Thyroid gland (tissue), 4 donors: ENCODE data around the gene FGF2. TPM values are rescaled to one million over a fixed set of nuclear protein-coding genes. Genes with fewer than 3 reads are reported as not detected.
"Not testable (repeated sequence)": the region's sequence is repeated elsewhere in the genome, so short reads cannot be mapped to it uniquely, and the experiment has no call there.

Experiments used
- DNase-seq, 2 donors: peaks; one replicate each; pipeline ENCODE4 v3.0.0-alpha.2; 2019
- H3K27ac ChIP-seq, 3 donors: fragments of 200-600 bp; sonication (generic); 1 replicate in 2 of 3; 2 replicates in 1 of 3; pipeline ENCODE4 v1.5.1; 2016 to 2019; ENCODE audit warnings: mild to moderate bottlenecking in 1 of 3, moderate library complexity in 1 of 3
- H3K27me3 ChIP-seq: fragments of 200-600 bp; sonication (generic); one replicate; pipeline ENCODE4 v1.5.1; 2019
- H3K36me3 ChIP-seq, 2 donors: fragments of 200-600 bp; sonication (generic); one replicate each; pipeline ENCODE4 v1.5.1; 2016 to 2019
- H3K4me1 ChIP-seq, 2 donors: fragments of 200-600 bp; sonication (generic); one replicate each; pipeline ENCODE4 v1.5.1; 2017 to 2019
- H3K4me3 ChIP-seq, 3 donors: fragments of 200-600 bp; sonication (generic); replicated peaks in 1 of 3; 1 replicate in 2 of 3; 2 replicates in 1 of 3; pipeline ENCODE4 v1.5.1; 2016; ENCODE audit warnings: mild to moderate bottlenecking in 1 of 3
- H3K9me3 ChIP-seq: fragments of 200-600 bp; sonication (generic); one replicate; pipeline ENCODE4 v1.5.1; 2017
- POLR2A ChIP-seq, 2 donors: fragments of 450-650 bp; IDR thresholded peaks; one replicate each; pipeline ENCODE4 v1.6.1; 2017; ENCODE audit warnings: antibody characterized with exemption in 2 of 2, mild to moderate bottlenecking in 2 of 2, moderate library complexity in 1 of 2
- WGBS, 2 donors: methylation state at CpG; one replicate each; pipeline ENCODE4 v1.1.5; 2017; 5-methylcytosine and 5-hydroxymethylcytosine counted together
- intact Hi-C: fragments of 100-400 bp; cut with DNase I; formaldehyde crosslinking; loops from one replicate; pipeline ENCODE4 v1.15.1; 2023
- total RNA-seq, 4 donors: library from RNA; depleted of rRNA; stranded (reverse); fragments of >200 nt; gene quantifications; one replicate each; pipeline ENCODE4 v1.2.3, GENCODE V29; 2016
- TF ChIP-seq, protein P1 (sequence below), 6 experiments: fragments of 200-600 bp in 3 of 6; fragments of 450-650 bp in 3 of 6; sonication (generic) in 3 of 6; IDR thresholded peaks; one replicate each; pipeline ENCODE4 v1.5.1; 2016 to 2019; ENCODE audit warnings: antibody characterized with exemption in 6 of 6, mild to moderate bottlenecking in 2 of 6, inconsistent platforms in 1 of 6, moderate library complexity in 1 of 6

Gene FGF2
- total RNA-seq, 4 donors from 2014 or later: 3.0 to 8.9 (median 3.5) TPM

DNA sequence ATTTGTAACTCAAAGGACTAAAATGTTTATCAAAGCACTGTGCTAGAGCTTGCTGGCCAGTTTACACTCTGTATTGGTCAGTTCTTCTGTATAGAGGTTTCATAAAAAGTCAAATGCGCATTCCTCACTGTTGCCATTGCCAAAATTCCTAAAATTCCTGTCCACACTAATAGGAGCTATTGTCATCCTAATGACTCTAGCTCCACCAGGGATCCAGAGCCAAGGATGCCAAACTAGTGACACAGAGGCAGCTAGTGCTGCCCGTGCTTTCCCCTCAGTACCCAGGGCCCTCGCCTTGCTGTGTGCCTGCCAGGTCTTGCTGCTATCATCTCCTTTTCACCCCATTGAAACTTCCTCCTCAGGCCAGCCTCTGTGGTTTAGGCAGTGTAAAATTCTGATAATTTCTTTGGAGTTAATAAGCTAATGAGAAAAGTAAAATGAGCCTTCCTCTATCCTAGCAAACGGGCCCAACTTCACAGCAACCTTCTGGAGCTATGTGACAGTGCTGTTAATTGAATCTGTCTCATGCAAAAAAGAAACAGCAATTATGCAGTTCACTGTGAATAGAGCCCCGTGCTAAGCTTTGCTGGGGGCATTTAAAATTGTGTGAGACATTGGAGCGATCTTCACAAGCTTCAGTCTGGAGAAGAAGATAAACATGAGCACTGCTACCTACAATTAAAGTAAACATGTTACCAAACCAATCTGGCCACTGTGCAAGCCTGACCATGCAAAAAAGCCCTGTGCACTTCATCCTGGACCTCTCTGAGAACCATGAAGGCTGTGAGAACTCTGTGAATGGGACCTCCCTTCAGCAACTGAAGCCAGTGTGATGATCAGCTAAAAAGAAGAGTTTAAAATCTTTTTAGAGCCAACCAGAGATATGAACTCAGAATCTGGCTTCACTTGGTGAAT, 43.1 kb upstream of the FGF2 start:
- Histone ChIP-seq H3K27me3 (no peaks in the 10 kb centered on the region), H3K27ac (peak overlapping the region in 1 of 3 donors; percentile 43), H3K4me3 (no peak overlapping the region), H3K36me3 (no peaks in the 10 kb centered on the region), H3K9me3 (no peaks in the 10 kb centered on the region), H3K4me1 (peaks cover 2 to 14% of the 10 kb centered on the region in 2 donors)
- TF ChIP-seq, protein P1, sequence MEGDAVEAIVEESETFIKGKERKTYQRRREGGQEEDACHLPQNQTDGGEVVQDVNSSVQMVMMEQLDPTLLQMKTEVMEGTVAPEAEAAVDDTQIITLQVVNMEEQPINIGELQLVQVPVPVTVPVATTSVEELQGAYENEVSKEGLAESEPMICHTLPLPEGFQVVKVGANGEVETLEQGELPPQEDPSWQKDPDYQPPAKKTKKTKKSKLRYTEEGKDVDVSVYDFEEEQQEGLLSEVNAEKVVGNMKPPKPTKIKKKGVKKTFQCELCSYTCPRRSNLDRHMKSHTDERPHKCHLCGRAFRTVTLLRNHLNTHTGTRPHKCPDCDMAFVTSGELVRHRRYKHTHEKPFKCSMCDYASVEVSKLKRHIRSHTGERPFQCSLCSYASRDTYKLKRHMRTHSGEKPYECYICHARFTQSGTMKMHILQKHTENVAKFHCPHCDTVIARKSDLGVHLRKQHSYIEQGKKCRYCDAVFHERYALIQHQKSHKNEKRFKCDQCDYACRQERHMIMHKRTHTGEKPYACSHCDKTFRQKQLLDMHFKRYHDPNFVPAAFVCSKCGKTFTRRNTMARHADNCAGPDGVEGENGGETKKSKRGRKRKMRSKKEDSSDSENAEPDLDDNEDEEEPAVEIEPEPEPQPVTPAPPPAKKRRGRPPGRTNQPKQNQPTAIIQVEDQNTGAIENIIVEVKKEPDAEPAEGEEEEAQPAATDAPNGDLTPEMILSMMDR (IDR thresholded peaks at IDR 0.05): no peak
- no peak for TF ChIP-seq POLR2A (IDR thresholded peaks at IDR 0.05)
- 41 to 59% methylated on average over 6 of the region's 6 CpGs for WGBS, 2 donors
- intact Hi-C loops: no loop called here
- DNase-seq: peak; percentile 31 to 82

DNA sequence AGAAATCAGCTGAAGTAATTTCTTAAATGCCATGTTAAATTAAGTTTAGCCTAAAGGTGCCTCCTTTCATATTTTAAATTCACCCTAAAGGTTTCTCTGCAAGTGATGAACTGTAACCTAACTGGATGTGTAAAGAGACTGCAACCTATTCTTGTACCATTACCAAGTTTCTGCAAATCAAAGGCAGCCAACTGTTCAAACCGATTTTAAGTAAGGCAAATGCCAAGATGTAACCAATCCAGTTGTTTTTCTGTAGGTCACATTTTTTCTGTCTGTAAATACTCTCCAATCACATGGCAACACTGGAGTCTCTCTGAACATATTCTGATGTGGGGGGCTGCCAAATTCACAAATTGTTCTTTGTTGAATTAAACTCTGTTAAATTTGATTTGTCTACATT, 42.4 kb upstream of the FGF2 start:
- TF ChIP-seq POLR2A (IDR thresholded peaks at IDR 0.05): no peak
- TF ChIP-seq, protein P1 (IDR thresholded peaks at IDR 0.05): no peak
- H3K4me3 ChIP-seq: no peak overlapping the region
- H3K36me3 ChIP-seq: no peaks in the 10 kb centered on the region
- H3K4me1 ChIP-seq: peaks cover 2 to 14% of the 10 kb centered on the region in 2 donors
- WGBS, 2 donors: 20 to 24% methylated on average over 1 of the region's 1 CpG
- no peaks in the 10 kb centered on the region for H3K9me3 ChIP-seq
- H3K27me3 ChIP-seq: no peaks in the 10 kb centered on the region
- H3K27ac ChIP-seq: peak overlapping the region in 1 of 3 donors; percentile 43
- DNase-seq: no peak
- intact Hi-C loops: no loop called here

DNA sequence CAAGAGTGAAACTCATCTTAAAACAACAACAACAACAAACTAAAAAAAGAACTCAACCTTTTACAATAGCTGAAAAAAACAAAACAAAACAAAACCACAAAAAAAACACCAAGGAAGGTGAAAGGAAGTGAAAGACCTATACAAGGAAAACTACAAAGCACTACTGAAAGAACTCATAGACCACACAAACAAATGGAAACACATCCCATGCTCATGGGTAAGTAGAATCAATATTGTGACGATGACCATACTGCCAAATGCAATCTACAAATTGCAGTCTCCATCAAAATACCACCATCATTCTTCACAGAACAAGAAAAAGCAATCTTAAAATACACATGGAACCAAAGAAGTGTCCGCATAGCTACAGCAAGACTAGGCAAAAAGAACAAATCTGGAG, 41.5 kb upstream of the FGF2 start:
- H3K36me3 ChIP-seq: no peaks in the 10 kb centered on the region
- WGBS, 2 donors: 97% methylated on average over 2 of the region's 2 CpGs
- H3K4me3 ChIP-seq: no peak overlapping the region
- H3K9me3 ChIP-seq: no peaks in the 10 kb centered on the region
- TF ChIP-seq, protein P1 (IDR thresholded peaks at IDR 0.05): no peak
- no peak for TF ChIP-seq POLR2A (IDR thresholded peaks at IDR 0.05)
- H3K4me1 ChIP-seq: peaks cover 2 to 14% of the 10 kb centered on the region in 2 donors
- intact Hi-C loops: no loop called here
- no peak overlapping the region for H3K27ac ChIP-seq
- no peak for DNase-seq
- H3K27me3 ChIP-seq: no peaks in the 10 kb centered on the region

DNA sequence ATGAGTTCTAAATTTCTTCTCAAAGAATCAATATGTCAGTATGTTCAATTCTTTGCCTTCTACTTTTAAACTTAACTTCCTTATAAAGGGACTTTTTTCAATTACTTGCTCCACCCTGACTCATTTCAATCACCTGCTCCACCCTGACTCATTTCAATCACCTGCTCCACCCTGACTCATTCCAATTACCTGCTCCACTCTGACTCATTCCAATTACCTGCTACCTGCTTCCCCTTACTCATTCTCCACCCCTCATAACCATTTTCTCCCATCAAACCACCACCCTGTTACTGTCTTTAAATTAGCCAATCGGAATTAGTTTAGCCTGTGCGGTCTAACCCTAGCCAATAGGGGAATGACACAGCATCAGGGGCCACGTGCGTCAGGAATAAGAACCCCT, 40.3 kb upstream of the FGF2 start:
- H3K4me3 ChIP-seq, intact Hi-C loops: not testable (repeated sequence)
- 94 to 99% methylated on average over 4 of the region's 4 CpGs for WGBS, 2 donors

DNA sequence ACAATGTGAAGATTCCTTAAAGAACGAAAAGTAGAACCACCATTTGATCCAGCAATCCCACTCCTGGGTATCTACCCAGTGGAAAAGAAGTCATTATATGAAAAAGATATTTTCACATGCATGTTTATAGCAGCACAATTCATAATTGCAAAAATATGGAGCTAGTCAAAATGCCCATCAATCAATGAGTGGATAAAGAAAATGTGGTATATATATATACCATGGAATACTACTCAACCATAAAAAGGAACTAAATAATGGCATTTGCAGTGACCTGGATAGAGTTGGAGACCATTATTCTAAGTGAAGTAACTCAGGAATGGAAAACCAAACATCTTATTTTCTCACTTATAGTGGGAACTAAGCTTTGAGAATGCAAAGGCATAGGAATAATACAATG, 39.7 kb upstream of the FGF2 start:
- H3K27me3 ChIP-seq, H3K36me3 ChIP-seq, DNase-seq, intact Hi-C loops, H3K4me3 ChIP-seq, H3K27ac ChIP-seq, H3K9me3 ChIP-seq: not testable (repeated sequence)
- H3K4me1 ChIP-seq: peaks cover 2 to 14% of the 10 kb centered on the region in 2 donors
- WGBS, 2 donors: 95 to 96% methylated on average over 1 of the region's 1 CpG

More for the DNA sequence above, 40.3 kb upstream of the FGF2 start:
- H3K9me3 ChIP-seq, H3K27ac ChIP-seq, H3K27me3 ChIP-seq, DNase-seq, H3K36me3 ChIP-seq: not testable (repeated sequence)
- H3K4me1 ChIP-seq: peaks cover 2 to 14% of the 10 kb centered on the region in 2 donors

DNA sequence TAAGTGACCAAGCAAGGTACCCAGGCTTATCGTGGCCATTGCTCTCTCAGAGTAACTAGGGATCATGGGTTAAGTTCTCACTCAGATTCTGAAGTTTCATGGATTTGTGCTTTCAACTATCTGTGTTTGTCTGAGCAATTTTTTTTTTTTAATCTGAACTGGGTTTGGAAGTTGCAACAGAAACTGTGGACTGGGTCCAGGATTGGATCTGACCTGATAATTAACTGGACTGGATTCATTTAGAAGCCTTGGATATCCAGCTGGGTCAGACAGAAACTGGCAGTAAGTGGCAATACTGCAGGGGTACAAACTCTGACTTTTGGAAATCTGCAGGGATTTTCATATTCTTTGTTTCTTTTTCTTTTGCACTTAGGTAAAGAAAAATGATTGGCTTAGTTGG, 38.7 kb upstream of the FGF2 start:
- H3K27me3 ChIP-seq: no peaks in the 10 kb centered on the region
- H3K4me3 ChIP-seq: no peak overlapping the region
- no peaks in the 10 kb centered on the region for H3K36me3 ChIP-seq
- H3K27ac ChIP-seq: no peak overlapping the region
- peaks cover 2 to 12% of the 10 kb centered on the region in 2 donors for H3K4me1 ChIP-seq
- DNase-seq: no peak
- TF ChIP-seq POLR2A (IDR thresholded peaks at IDR 0.05): no peak
- TF ChIP-seq, protein P1 (IDR thresholded peaks at IDR 0.05): no peak
- no peaks in the 10 kb centered on the region for H3K9me3 ChIP-seq
- intact Hi-C loops: no loop called here
- 59 to 60% methylated on average over 1 of the region's 1 CpG for WGBS, 2 donors
